Right lobe of liver (tissue), 6 donors: Measurements from ENCODE around the gene OR4B1. TPM values are rescaled to one million over a fixed set of nuclear protein-coding genes. Genes with fewer than 3 reads are reported as not detected.
"Not testable (repeated sequence)": the region's sequence is repeated elsewhere in the genome, so short reads cannot be mapped to it uniquely, and the experiment has no call there.

ENCODE experiments used
- ATAC-seq, 4 donors: fragments of 200-7000 bp; cut with Tn5 transposase; one replicate each; pipeline ENCODE4 v1.9.1; 2020; ENCODE audit warnings: mild to moderate bottlenecking in 4 of 4, moderate library complexity in 4 of 4
- DNase-seq, 3 donors: peaks; one replicate each; pipeline ENCODE4 v3.0.0-alpha.2; 2020
- H3K27ac ChIP-seq, 3 donors: fragments of 200-600 bp; one replicate each; pipeline ENCODE4 v1.8.0; 2022
- H3K27me3 ChIP-seq, 2 donors: fragments of 200-600 bp; one replicate each; pipeline ENCODE4 v1.8.0; 2022
- H3K36me3 ChIP-seq, 4 donors: fragments of 200-600 bp; sonication (generic) in 1 of 4; one replicate each; pipeline versions ENCODE4 v1.5.1 to v1.8.0; 2017 to 2022; ENCODE audit warnings: control low read depth in 1 of 4
- H3K4me1 ChIP-seq, 4 donors: fragments of 200-600 bp; sonication (generic) in 1 of 4; one replicate each; pipeline versions ENCODE4 v1.5.1 to v1.8.0; 2017 to 2022; ENCODE audit warnings: control low read depth in 1 of 4
- H3K4me3 ChIP-seq, 3 donors: fragments of 200-600 bp; one replicate each; pipeline ENCODE4 v1.8.0; 2022
- H3K9me3 ChIP-seq, 4 donors: fragments of 200-600 bp; sonication (generic) in 1 of 4; one replicate each; pipeline versions ENCODE4 v1.5.1 to v1.8.0; 2017 to 2022; ENCODE audit warnings: control low read depth in 1 of 4
- CTCF ChIP-seq, 4 donors: fragments of 200-600 bp in 3 of 4; fragments of 450-650 bp in 1 of 4; IDR thresholded peaks; one replicate each; pipeline versions ENCODE4 v1.5.1 to v1.8.0; 2016 to 2022; ENCODE audit warnings: antibody characterized with exemption in 4 of 4, mild to moderate bottlenecking in 2 of 4
- POLR2A ChIP-seq: fragments of 450-650 bp; IDR thresholded peaks from one replicate; pipeline ENCODE4 v1.6.1; 2017; ENCODE audit warnings: antibody characterized with exemption, mild to moderate bottlenecking
- WGBS: methylation state at CpG from one replicate; pipeline ENCODE4 v1.1.6; 2018; ENCODE audit warnings: low coverage, low lambda C conversion rate; ENCODE audit not compliant: insufficient coverage; ENCODE audit errors: missing lambda C conversion rate; 5-methylcytosine and 5-hydroxymethylcytosine counted together
- intact Hi-C, 2 donors: fragments of 100-400 bp; cut with DNase I; formaldehyde crosslinking; loops; one replicate each; pipeline versions ENCODE4 v1.11.2 to v1.14.1; 2022
- total RNA-seq, 6 experiments: library from RNA; depleted of rRNA in 2 of 6; stranded (reverse); fragments of >200 nt in 2 of 6; fragmentation: NEBNext Ultra II Directional in 3 of 6; extraction: Animal tissue kit (Norgen Biotek cat#: 25700) in 3 of 6; gene quantifications; one replicate each; pipeline versions ENCODE4 v1.1.0 to v1.2.4, GENCODE V29; 2016 to 2023
- donor health status: DM: no; HTN: yes; CAD: no.
- donor health status: DM: no; HTN: no; CAD: no.
- donor health status: DM: no; HTN: no; CAD: no.
- donor health status: DM: no; HTN: yes; CAD: no.
- donor health status: DM: no; HTN: yes; CAD: no.

The OR4B1 gene
- total RNA-seq, 6 experiments from 2014 or later, result not detected

DNA sequence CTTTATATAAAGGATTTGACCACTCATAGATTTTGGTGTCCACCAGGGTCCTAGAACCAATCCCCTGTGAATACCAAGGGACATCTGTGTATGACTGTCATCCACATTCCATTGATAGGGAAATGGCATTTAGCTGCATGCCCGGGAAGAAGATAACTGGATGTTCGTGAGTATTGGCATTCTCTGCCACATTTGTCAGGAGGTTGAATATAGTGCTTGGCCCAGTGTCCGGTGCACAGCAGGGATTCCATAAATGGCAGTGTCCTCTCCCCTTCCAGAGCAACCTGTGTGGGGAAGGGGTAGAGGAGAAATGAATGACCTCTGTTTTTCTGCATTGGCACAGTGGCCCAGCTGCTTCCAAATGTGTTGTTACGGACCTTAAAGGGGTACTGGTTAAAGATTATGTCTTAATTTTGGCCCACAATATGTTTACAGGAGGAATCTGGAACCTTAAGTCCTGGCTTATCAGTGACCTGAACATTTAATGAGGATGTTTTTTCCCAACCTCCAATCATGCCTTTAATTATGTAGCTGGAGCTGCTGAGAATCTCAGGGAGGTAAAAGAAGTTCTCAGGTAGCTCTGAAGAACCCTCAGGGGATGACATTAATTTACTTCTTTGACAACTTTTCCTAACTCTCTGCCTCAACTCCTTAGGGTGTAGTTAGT lies 33.6 kb upstream of the OR4B1 start:
- H3K4me3 ChIP-seq, result no peak overlapping the region
- H3K4me1 ChIP-seq, result no peaks in the 10 kb centered on the region
- no peak for ATAC-seq
- no peaks in the 10 kb centered on the region for H3K36me3 ChIP-seq
- H3K27ac ChIP-seq, result no peak overlapping the region
- intact Hi-C loops, result no loop called here
- no peaks in the 10 kb centered on the region for H3K27me3 ChIP-seq
- H3K9me3 ChIP-seq, result no peaks in the 10 kb centered on the region
- no peak for DNase-seq
- 51% methylated on average over 4 of the region's 4 CpGs for WGBS
- TF ChIP-seq CTCF (IDR thresholded peaks at IDR 0.05), result no peak
- no peak for TF ChIP-seq POLR2A

- H3K4me1 ChIP-seq, result no peaks in the 10 kb centered on the region
- no peak overlapping the region for H3K27ac ChIP-seq
- DNase-seq (no peak), ATAC-seq (no peak)
- TF ChIP-seq POLR2A, result no peak
- no peak for TF ChIP-seq CTCF (IDR thresholded peaks at IDR 0.05)
- H3K27me3 ChIP-seq, result no peaks in the 10 kb centered on the region
- no peaks in the 10 kb centered on the region for H3K36me3 ChIP-seq
- H3K4me3 ChIP-seq, result no peak overlapping the region
- intact Hi-C loops, result no loop called here
- H3K9me3 ChIP-seq, result no peaks in the 10 kb centered on the region
Observed at GRCh38 chr11:48184452-48184851, 32.2 kb upstream of the OR4B1 start.

DNA sequence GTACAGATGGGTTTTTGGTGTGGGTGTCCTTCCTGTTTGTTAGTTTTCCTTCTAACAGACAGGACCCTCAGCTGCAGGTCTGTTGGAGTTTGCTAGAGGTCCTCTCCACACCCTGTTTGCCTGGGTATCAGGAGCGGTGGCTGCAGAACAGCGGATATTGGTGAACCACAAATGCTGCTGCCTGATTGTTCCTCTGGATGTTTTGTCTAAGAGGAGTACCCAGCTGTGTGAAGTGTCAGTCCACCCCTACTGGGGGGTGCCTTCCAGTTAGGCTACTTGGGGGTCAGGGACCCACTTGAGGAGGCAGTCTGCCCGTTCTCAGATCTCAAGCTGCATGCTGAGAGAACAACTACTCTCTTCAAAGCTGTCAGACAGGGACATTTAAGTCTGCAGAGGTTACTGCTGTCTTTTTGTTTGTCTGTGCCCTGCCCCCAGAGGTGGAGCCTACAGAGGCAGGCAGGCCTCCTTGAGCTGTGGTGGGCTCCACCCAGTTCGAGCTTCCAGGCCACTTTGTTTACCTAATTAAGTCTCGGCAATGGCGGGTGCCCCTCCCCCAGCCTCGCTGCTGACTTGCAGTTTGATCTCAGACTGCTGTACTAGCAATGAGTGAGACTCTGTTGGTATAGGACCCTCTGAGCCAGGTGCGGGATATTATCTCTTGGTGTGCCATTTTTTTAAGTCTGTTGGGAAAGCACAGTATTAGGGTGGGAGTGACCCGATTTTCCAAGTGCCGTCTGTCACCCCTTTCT lies 25.5 kb upstream of the OR4B1 start:
- not testable (repeated sequence) for H3K27ac ChIP-seq

GRCh38 chr11:48193876-48194275 lies 22.7 kb upstream of the OR4B1 start:
- TF ChIP-seq POLR2A (no peak), CTCF (IDR thresholded peaks at IDR 0.05) (no peak)
- Histone ChIP-seq H3K36me3 (no peaks in the 10 kb centered on the region), H3K27me3 (no peaks in the 10 kb centered on the region), H3K4me3 (no peak overlapping the region), H3K27ac (no peak overlapping the region), H3K9me3 (no peaks in the 10 kb centered on the region), H3K4me1 (no peaks in the 10 kb centered on the region)
- no peak for ATAC-seq
- WGBS, result 32% methylated on average over 2 of the region's 2 CpGs
- intact Hi-C loops, result no loop called here
- DNase-seq, result no peak

More for the DNA sequence above, 25.5 kb upstream of the OR4B1 start:
- H3K27me3 ChIP-seq, H3K4me3 ChIP-seq, ATAC-seq, DNase-seq, H3K36me3 ChIP-seq, H3K9me3 ChIP-seq, H3K4me1 ChIP-seq, intact Hi-C loops: not testable (repeated sequence)
- 61% methylated on average over 5 of the region's 10 CpGs for WGBS

- H3K9me3 ChIP-seq, result no peaks in the 10 kb centered on the region
- H3K4me1 ChIP-seq, result no peaks in the 10 kb centered on the region
- intact Hi-C loops, result no loop called here
- DNase-seq, result no peak
- 37% methylated on average over 2 of the region's 2 CpGs for WGBS
- no peak overlapping the region for H3K4me3 ChIP-seq
- TF ChIP-seq CTCF (IDR thresholded peaks at IDR 0.05), result no peak
- no peak for TF ChIP-seq POLR2A
- no peak overlapping the region for H3K27ac ChIP-seq
- H3K36me3 ChIP-seq, result no peaks in the 10 kb centered on the region
- no peaks in the 10 kb centered on the region for H3K27me3 ChIP-seq
- no peak for ATAC-seq
Observed at GRCh38 chr11:48207881-48208280, 8.7 kb upstream of the OR4B1 start.
